Fibroblast of villous mesenchyme (primary cell): ENCODE data around the gene HES5. TPM values are rescaled to one million over a fixed set of nuclear protein-coding genes. Genes with fewer than 3 reads are reported as not detected.

Experiments used
- DNase-seq: peaks from one replicate; pipeline ENCODE4 v3.0.0-alpha.2; 2010; ENCODE audit warnings: low read depth
- H3K4me3 ChIP-seq: 2 replicates; pipeline ENCODE4 v1.5.1; 2011; ENCODE audit warnings: low read depth, mild to moderate bottlenecking, low read length
- CTCF ChIP-seq: IDR thresholded peaks from 2 replicates; pipeline ENCODE4 v1.5.1; 2012; ENCODE audit warnings: low read depth, mild to moderate bottlenecking, low read length; ENCODE audit not compliant: insufficient read depth
- total RNA-seq: library from RNA; depleted of rRNA; stranded (reverse); fragments of >200 nt; gene quantifications from 2 replicates; pipeline ENCODE4 v1.2.3, GENCODE V29; 2012

Gene HES5
- total RNA-seq, 1 donor = under 0.01 TPM

DNA sequence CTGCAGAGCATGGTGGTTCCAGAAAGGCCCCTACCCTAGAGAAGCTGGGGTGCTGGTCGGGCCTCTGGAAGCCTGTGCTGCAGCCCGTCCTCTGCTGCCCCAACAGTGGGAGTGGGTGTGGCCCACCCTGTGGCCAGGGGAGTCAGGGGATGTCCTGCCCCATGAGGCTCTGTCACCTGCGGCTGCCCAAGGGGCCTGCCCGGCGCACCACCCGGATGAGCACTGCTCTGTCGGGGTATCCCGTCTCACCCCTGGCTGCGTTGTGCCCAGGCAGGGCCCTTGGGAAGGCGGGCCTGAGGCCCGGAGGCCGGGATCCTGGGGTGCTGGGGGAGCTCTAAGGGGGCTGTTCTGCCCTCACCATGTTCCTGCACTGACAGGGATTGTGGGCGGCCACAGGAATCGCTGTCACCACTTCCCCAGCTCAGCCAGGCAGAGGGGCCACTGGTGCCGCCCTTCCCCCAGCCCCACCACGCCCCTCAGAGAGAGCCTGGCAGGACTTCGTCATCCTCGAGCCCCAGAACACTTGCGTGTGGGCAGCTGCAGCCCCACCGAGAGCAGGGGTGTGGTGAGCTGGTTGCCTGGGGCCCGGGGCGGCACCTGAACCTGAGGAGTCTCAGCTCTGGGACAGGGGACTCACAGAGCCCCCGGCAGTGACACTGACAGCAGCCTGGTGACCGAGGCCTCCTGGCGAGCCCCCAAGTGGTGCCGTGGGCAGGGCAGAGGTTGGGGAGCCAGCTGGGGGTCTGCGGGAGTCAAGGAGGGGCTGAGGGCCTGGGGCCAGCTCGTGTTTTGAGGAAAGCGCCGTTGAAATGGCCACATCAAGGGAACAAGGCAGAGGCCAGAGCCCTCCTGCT lies 23.8 kb downstream of the HES5 start:
- TF ChIP-seq CTCF = no peak
- no peak overlapping the region for H3K4me3 ChIP-seq
- DNase-seq = no peak

- H3K4me3 ChIP-seq = no peak overlapping the region
- DNase-seq = no peak
- no peak for TF ChIP-seq CTCF
Observed at GRCh38 chr1:2505461-2505994, 24.5 kb downstream of the HES5 start.

GRCh38 chr1:2504949-2505272 lies 25.2 kb downstream of the HES5 start:
- H3K4me3 ChIP-seq = no peak overlapping the region
- TF ChIP-seq CTCF = no peak
- DNase-seq = no peak

DNA sequence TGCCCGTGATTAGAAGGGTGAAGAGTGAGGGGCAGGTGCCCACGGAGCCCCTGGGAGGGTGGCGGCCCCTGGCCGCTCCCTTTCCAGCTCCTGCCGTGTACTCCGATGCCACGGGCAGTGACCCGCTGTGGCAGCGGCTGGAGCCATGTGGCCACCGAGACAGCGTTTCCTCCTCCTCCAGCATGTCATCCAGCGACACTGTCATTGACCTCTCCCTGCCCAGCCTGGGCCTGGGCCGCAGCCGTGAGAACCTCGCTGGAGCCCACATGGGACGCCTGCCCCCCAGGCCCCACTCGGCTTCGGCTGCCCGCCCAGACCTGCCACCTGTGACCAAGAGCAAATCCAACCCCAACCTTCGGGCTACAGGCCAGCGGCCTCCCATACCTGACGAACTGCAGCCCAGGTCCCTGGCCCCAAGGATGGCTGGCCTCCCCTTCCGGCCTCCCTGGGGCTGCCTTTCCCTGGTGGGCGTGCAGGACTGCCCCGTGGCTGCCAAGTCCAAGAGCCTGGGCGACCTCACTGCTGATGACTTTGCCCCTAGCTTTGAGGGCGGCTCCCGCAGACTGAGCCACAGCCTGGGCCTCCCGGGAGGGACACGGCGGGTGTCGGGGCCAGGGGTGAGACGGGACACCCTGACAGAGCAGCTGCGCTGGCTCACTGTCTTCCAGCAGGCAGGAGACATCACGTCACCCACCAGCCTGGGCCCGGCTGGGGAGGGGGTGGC lies 25.7 kb downstream of the HES5 start:
- H3K4me3 ChIP-seq = no peak overlapping the region
- peak; percentile 14 for DNase-seq
- TF ChIP-seq CTCF = no peak

DNA sequence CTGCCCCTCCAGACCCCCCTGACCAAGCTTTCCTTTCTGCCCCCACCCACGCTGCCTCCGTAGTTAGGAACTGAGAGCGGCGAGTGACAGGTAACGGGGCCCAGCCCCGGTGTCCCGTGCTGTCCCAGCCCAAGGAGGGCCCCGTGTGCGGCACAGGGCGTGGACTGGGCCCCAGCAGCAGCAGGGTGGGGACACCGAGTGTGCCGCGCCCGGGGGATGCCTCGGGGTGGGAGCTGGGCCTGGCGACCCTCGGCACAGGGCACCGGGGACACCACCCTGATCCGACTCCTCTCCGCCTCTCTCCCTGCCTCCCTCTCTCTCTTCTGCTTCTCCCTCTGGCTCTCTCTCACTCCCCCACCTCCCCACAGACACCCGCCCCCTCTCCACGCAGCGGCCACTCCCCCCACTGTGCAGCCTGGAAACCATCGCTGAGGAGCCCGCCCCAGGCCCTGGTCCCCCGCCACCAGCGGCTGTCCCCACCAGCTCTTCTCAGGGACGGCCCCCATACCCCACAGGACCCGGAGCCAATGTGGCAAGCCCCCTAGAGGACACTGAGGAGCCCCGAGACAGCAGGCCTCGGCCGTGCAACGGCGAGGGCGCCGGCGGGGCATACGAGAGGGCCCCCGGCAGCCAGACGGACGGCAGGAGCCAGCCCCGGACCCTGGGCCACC lies 26.4 kb downstream of the HES5 start:
- H3K4me3 ChIP-seq = no peak overlapping the region
- no peak for DNase-seq
- no peak for TF ChIP-seq CTCF

GRCh38 chr1:2502661-2503553 lies 27.2 kb downstream of the HES5 start:
- no peak for TF ChIP-seq CTCF
- no peak for DNase-seq
- H3K4me3 ChIP-seq = no peak overlapping the region
